ENCODE results near the gene TRDMT1. TPM values are rescaled to one million over a fixed set of nuclear protein-coding genes. Genes with fewer than 3 reads are reported as not detected.

TRDMT1 gene, protein sequence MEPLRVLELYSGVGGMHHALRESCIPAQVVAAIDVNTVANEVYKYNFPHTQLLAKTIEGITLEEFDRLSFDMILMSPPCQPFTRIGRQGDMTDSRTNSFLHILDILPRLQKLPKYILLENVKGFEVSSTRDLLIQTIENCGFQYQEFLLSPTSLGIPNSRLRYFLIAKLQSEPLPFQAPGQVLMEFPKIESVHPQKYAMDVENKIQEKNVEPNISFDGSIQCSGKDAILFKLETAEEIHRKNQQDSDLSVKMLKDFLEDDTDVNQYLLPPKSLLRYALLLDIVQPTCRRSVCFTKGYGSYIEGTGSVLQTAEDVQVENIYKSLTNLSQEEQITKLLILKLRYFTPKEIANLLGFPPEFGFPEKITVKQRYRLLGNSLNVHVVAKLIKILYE
- polyA plus RNA-seq (2013, experiment 1 of 4): 17.3 TPM
- polyA plus RNA-seq (2013, experiment 2 of 4): 22.5 TPM
- polyA plus RNA-seq (2013, experiment 3 of 4): 18.7 TPM
- polyA plus RNA-seq (2013, experiment 4 of 4): 18.5 TPM

DNA sequence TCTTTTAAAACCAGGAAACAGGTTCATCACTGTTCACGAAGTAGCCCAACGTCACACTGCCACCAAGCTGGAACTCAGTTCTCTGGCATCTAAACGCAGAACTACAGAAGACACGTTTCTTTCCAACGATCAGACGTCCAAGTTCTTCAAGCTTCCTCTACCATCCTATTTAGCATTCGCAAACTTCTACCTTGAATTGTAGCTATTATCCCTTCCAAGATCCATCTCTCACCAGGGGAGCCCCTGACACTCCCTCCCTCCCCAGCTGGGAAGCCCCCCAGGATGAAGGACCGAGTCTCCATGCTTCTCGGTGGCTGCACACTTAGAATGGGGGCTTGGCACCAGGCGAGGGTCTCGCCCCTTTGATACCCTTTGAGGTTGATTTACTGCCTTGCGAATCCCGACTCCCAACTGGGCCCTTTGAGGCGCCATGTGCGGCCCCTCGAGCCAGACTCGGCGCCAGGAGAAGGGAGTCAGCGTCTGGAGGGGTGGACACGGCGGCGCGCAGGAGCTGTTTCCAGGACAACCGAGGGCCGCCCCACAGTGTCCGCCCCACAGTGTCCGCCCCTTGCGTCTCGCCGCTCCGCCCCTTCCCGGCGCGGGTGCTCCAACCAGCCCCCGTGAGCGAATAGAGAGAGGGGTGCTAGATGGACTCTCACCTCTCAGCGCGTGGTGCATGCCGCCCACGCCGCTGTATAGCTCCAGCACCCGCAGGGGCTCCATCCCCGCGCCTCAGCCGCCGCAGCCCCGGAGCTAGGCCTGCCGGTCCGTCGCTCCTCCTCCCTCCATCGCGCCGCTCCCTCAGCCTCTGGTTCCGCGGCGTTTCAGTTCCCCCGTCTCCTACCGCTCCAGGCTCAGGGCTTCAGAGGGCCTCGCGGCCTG is at the start of gene TRDMT1:
TRDMT1 (minus strand) TSS at position 761 of the 882 bp plus-strand sequence; CDS start at position 723, 38 bp downstream.
- Histone ChIP-seq H3K4me3 (ENCODE audit: insufficient read depth, low read depth, low read length) (peak within 1 kb of the TSS; percentile 70), H3K4me1 (ENCODE audit: control insufficient read depth, insufficient read depth, low read length) (peaks cover 18% of the 10 kb centered on the region), H3K36me3 (ENCODE audit: control insufficient read depth, insufficient read depth, low read length) (no peaks in the 10 kb centered on the region), H3K27me3 (ENCODE audit: control insufficient read depth, insufficient read depth, low read length, poor library complexity, severe bottlenecking) (no peaks in the 10 kb centered on the region), H3K9me3 (ENCODE audit: control insufficient read depth, low read length) (no peaks in the 10 kb centered on the region), H3K27ac (ENCODE audit: insufficient read depth, low read depth, low read length, poor library complexity, severe bottlenecking) (peak within 1 kb of the TSS; percentile 97)
- WGBS, 2 experiments: 0% methylated on average over 59 of the region's 60 CpGs

DNA sequence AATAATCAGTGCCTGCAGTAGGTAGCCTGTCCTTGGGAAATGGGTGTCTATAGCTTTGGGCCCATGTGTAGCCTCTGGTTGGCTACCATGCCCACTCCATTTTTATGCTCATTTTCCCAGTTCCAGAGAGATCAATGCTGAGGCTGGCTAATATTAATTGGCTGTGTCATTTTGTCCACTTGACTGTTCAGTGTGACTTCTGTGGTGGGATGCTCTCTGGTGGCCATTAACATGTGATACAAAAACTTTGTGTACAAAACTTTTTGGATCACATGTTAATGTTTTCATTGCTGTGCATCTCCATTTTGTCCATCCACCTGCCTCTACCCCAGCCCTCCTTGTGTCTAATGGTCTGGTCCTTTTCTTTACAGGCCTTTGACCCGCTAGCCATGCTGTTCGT is 49.3 kb upstream of the TRDMT1 start:
- Histone ChIP-seq H3K27ac (ENCODE audit: insufficient read depth, low read depth, low read length, poor library complexity, severe bottlenecking) (no peak overlapping the region), H3K4me1 (ENCODE audit: control insufficient read depth, insufficient read depth, low read length) (no peaks in the 10 kb centered on the region), H3K4me3 (ENCODE audit: insufficient read depth, low read depth, low read length) (no peak overlapping the region), H3K27me3 (ENCODE audit: control insufficient read depth, insufficient read depth, low read length, poor library complexity, severe bottlenecking) (no peaks in the 10 kb centered on the region), H3K9me3 (ENCODE audit: control insufficient read depth, low read length) (no peaks in the 10 kb centered on the region), H3K36me3 (ENCODE audit: control insufficient read depth, insufficient read depth, low read length) (no peaks in the 10 kb centered on the region)
- 92 to 98% methylated on average over 2 of the region's 2 CpGs for WGBS, 2 experiments

DNA sequence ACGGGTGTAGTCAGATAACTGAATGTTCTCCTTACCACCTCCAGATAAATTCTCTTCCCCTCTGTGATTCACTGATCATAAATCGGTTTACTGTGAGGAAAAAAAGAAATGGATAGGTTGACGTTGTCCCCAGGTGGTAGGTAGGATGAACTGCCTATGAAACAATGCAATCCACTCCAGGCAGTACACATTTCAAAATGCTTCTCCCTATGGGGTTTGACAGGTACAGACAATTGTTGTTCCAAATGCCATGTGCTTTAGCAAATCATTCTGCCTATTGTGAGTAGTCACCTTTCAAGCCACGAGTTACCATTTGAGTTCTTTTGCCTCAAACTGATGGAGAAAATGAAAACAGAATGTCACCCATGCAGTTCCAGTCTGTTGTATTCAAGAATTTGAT is 48.3 kb upstream of the TRDMT1 start:
- Histone ChIP-seq H3K4me1 (ENCODE audit: control insufficient read depth, insufficient read depth, low read length) (no peaks in the 10 kb centered on the region), H3K27me3 (ENCODE audit: control insufficient read depth, insufficient read depth, low read length, poor library complexity, severe bottlenecking) (no peaks in the 10 kb centered on the region), H3K36me3 (ENCODE audit: control insufficient read depth, insufficient read depth, low read length) (no peaks in the 10 kb centered on the region), H3K4me3 (ENCODE audit: insufficient read depth, low read depth, low read length) (no peak overlapping the region), H3K9me3 (ENCODE audit: control insufficient read depth, low read length) (no peaks in the 10 kb centered on the region), H3K27ac (ENCODE audit: insufficient read depth, low read depth, low read length, poor library complexity, severe bottlenecking) (no peak overlapping the region)
- 75 to 80% methylated on average over 2 to 3 of the region's 4 CpGs for WGBS, 2 experiments

DNA sequence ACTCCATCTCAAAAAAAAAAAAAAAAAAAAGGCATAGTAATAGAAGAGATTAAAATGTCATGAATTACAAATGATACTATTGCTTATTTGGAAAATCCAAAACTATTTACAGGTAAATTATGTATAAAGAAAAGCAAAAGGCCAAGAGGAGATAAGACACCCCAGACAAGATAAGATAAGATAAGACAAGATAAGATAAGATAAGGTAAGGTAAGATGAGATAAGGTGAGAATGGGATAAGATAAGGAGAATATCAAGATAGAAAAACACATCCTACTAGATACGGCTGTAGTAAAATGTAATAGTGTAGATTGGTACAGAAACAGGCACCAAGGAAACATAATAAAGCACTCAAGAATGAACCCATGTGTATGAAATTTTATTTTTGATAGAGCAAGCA is 47.5 kb upstream of the TRDMT1 start:
- H3K27ac ChIP-seq (ENCODE audit: insufficient read depth, low read depth, low read length, poor library complexity, severe bottlenecking): no peak overlapping the region
- WGBS, 2 experiments: 100% methylated on average over 1 of the region's 1 CpG
- H3K4me1 ChIP-seq (ENCODE audit: control insufficient read depth, insufficient read depth, low read length): no peaks in the 10 kb centered on the region
- H3K4me3 ChIP-seq (ENCODE audit: insufficient read depth, low read depth, low read length): no peak overlapping the region
- H3K27me3 ChIP-seq (ENCODE audit: control insufficient read depth, insufficient read depth, low read length, poor library complexity, severe bottlenecking): no peaks in the 10 kb centered on the region
- no peaks in the 10 kb centered on the region for H3K36me3 ChIP-seq (ENCODE audit: control insufficient read depth, insufficient read depth, low read length)
- H3K9me3 ChIP-seq (ENCODE audit: control insufficient read depth, low read length): no peaks in the 10 kb centered on the region

DNA sequence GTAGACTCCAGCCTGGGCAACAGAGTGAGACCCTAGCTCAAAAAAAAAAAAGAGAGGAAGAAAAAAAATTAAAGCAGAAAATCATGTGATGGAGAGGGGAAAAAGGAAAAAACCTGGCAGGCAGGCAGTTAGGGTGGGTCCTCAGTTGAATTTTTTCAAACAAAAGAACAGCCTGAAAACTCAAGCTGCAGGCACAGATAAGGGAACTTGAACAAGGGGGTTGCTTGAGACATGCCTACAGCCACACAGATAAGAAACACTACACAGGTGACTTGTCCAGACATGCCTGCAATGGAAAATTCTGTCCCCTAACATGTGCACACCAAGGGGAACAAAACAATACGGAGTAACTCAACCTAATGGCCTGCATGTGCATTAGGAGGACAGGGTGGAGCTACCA is 45.7 kb upstream of the TRDMT1 start:
- Histone ChIP-seq H3K4me3 (ENCODE audit: insufficient read depth, low read depth, low read length) (no peak overlapping the region), H3K9me3 (ENCODE audit: control insufficient read depth, low read length) (no peaks in the 10 kb centered on the region)
- WGBS, 2 experiments: 92 to 98% methylated on average over 1 of the region's 1 CpG

DNA sequence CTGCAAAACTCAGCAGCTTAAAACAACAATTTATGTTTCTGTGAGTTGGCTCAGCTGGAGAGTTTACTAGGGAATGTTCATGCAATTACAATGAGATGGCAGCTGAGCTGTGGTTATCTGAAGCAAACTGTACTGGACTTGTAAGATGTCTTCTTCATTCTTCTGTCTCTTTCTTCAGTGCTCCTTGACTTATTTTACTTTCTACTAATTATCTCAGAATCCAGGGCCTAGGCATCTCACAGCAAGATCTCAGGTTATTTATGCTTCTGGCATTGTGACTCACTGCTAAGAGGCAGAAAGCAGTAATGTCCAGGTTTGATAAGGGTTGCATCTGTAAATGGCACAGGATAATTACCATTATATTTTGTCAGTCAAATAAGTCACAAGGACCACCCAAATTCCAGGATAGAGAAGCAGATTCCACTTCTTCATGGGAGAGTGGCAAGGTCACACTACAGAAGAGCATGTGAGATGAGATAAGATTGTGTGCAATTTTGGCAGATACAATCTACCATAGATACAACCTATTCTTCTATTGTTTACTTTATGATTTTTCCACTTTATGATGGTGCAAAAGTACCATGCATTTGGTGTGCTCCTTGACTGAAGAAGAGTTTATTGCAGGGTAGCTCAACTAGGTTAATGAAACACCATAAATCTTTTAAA is 43.4 kb upstream of the TRDMT1 start:
- H3K4me3 ChIP-seq (ENCODE audit: insufficient read depth, low read depth, low read length): no peak overlapping the region
- no peak overlapping the region for H3K27ac ChIP-seq (ENCODE audit: insufficient read depth, low read depth, low read length, poor library complexity, severe bottlenecking)
- H3K4me1 ChIP-seq (ENCODE audit: control insufficient read depth, insufficient read depth, low read length): no peaks in the 10 kb centered on the region
- H3K9me3 ChIP-seq (ENCODE audit: control insufficient read depth, low read length): no peaks in the 10 kb centered on the region
- no peaks in the 10 kb centered on the region for H3K27me3 ChIP-seq (ENCODE audit: control insufficient read depth, insufficient read depth, low read length, poor library complexity, severe bottlenecking)
- H3K36me3 ChIP-seq (ENCODE audit: control insufficient read depth, insufficient read depth, low read length): no peaks in the 10 kb centered on the region

More for the DNA sequence above, 45.7 kb upstream of the TRDMT1 start:
- no peak overlapping the region for H3K27ac ChIP-seq (ENCODE audit: insufficient read depth, low read depth, low read length, poor library complexity, severe bottlenecking)
- H3K36me3 ChIP-seq (ENCODE audit: control insufficient read depth, insufficient read depth, low read length): no peaks in the 10 kb centered on the region
- no peaks in the 10 kb centered on the region for H3K4me1 ChIP-seq (ENCODE audit: control insufficient read depth, insufficient read depth, low read length)
- H3K27me3 ChIP-seq (ENCODE audit: control insufficient read depth, insufficient read depth, low read length, poor library complexity, severe bottlenecking): no peaks in the 10 kb centered on the region

DNA sequence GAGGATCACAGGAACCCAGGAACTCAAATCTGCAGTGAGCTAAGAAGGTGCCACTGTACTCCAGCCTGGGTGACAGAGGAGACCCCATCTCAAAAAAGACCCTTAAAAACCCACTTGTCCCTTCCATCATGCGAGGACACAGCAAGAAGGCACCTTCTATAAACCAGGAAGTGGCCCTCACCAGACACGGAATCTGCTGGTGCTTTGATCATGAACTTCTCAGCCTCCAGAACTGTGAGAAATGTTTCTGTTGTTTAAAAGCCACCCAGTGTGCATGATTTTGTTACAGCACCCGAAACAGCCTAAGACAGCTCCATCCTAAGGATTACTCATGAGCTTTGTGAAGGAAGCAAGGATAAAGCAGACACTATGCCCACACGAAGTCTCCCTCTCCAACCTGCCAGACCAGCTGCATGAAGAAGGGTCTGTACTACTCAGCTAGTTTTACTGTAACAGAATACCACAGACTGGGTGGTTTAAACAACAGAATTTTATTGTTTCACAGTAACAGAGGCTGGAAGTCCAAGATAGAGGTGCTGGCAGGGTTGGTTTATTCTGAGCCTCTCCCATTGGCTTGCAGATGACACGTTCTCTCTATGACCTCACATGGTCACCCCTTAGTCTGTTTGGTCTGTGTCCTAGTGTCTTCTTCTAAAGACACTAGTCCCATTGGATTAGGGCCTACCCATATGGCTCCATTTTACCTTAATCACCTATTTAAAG is 40.3 kb upstream of the TRDMT1 start:
- WGBS, 2 experiments: 91 to 92% methylated on average over 5 of the region's 5 CpGs
- H3K9me3 ChIP-seq (ENCODE audit: control insufficient read depth, low read length): no peaks in the 10 kb centered on the region
- H3K27ac ChIP-seq (ENCODE audit: insufficient read depth, low read depth, low read length, poor library complexity, severe bottlenecking): no peak overlapping the region
- H3K4me3 ChIP-seq (ENCODE audit: insufficient read depth, low read depth, low read length): no peak overlapping the region
- no peaks in the 10 kb centered on the region for H3K27me3 ChIP-seq (ENCODE audit: control insufficient read depth, insufficient read depth, low read length, poor library complexity, severe bottlenecking)
- H3K36me3 ChIP-seq (ENCODE audit: control insufficient read depth, insufficient read depth, low read length): peaks cover 2% of the 10 kb centered on the region
- no peaks in the 10 kb centered on the region for H3K4me1 ChIP-seq (ENCODE audit: control insufficient read depth, insufficient read depth, low read length)

DNA sequence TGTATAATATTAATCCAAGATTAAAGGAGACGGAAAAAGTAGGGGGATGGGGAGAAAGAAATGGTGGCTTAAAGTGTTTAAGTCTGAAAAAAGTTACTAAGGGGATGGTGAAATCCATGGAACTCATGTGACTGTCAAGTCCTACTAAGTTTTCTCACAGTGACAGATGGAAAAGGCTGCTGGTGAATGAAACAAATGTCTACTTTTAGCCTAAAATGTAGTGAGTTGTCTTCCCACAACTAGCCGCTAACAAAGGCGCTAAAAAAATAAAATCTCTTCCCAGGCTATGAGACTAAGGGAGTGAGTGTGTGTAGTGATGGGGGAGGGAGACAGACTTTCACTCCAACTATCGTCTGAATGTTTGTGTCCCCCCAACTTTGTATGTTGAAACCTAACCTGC is 39.1 kb upstream of the TRDMT1 start:
- H3K4me1 ChIP-seq (ENCODE audit: control insufficient read depth, insufficient read depth, low read length): no peaks in the 10 kb centered on the region
- no peak overlapping the region for H3K4me3 ChIP-seq (ENCODE audit: insufficient read depth, low read depth, low read length)
- no peak overlapping the region for H3K27ac ChIP-seq (ENCODE audit: insufficient read depth, low read depth, low read length, poor library complexity, severe bottlenecking)
- WGBS, 2 experiments: 93 to 100% methylated on average over 4 of the region's 4 CpGs
- no peaks in the 10 kb centered on the region for H3K27me3 ChIP-seq (ENCODE audit: control insufficient read depth, insufficient read depth, low read length, poor library complexity, severe bottlenecking)
- H3K36me3 ChIP-seq (ENCODE audit: control insufficient read depth, insufficient read depth, low read length): peaks cover 9% of the 10 kb centered on the region
- no peaks in the 10 kb centered on the region for H3K9me3 ChIP-seq (ENCODE audit: control insufficient read depth, low read length)

DNA sequence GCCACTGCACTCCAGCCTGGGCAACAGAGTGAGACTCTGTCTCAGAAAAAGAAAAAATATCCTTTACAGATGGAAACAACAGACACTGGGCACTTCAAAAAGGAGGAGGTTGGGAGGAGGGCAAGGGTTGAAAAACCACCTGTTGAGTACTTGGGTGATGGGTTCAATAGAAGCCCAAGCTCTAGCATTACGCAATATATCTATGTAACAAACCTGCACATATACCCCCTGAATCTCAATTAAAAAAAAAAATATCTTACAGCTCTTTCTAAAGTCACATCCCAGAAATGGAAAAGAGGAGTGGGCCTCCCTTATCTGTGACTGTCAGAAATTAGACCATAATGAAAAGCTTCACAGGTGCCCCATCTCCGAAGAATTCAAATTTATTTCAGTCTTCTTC is 38.6 kb upstream of the TRDMT1 start:
- H3K36me3 ChIP-seq (ENCODE audit: control insufficient read depth, insufficient read depth, low read length): peaks cover 13% of the 10 kb centered on the region
- H3K27me3 ChIP-seq (ENCODE audit: control insufficient read depth, insufficient read depth, low read length, poor library complexity, severe bottlenecking): no peaks in the 10 kb centered on the region
- no peak overlapping the region for H3K4me3 ChIP-seq (ENCODE audit: insufficient read depth, low read depth, low read length)
- no peaks in the 10 kb centered on the region for H3K9me3 ChIP-seq (ENCODE audit: control insufficient read depth, low read length)
- H3K27ac ChIP-seq (ENCODE audit: insufficient read depth, low read depth, low read length, poor library complexity, severe bottlenecking): no peak overlapping the region
- WGBS, 2 experiments: 91 to 94% methylated on average over 1 of the region's 2 CpGs
- H3K4me1 ChIP-seq (ENCODE audit: control insufficient read depth, insufficient read depth, low read length): no peaks in the 10 kb centered on the region

All from ectodermal cell (in vitro differentiated cells).